Measurements from ENCODE around the gene KCNJ4.

KCNJ4 gene

DNA sequence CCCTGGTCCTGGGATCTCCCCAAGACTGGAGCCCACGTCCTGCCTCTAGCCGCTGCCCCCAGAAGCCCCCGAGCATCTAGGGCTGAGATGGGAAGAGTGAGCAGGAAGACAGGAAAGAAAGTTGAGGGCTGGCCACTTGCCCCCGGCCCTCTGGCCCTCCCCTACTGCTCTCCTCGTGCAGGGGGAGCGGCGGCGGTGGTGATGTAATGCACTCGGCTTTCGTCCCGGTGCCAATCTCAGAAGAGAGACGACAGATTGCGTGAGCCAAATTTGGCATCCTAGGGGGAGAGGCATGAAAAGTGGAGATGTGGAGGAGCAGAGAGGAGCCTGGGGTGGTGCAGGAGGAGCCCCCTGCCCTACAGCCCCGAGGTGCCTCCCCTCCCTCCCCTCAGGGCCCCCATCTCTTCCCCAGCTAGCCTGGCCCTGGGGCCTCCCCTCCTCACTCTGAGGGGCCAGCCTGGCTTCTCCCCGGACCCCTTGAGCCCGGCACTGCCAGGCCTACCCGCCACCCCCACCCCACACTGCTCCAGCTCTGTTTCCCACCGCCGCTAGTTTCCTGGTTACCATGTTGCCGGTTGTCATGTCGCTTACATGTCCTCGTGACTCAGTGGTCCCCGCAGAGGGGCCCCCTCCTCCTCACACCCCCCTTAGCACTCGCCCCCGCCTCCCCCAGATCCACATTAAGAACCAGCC is 2.5 kb downstream of the KCNJ4 start:
- no peak for DNase-seq (ENCODE audit: low read depth in 2 of 2)

- DNase-seq (ENCODE audit: low read depth in 2 of 2), result no peak
These were observed 3.1 kb downstream of the KCNJ4 start for GRCh38 chr22:38451864-38452263.

GRCh38 chr22:38451404-38451803 is 3.6 kb downstream of the KCNJ4 start:
- no peak for DNase-seq (ENCODE audit: low read depth in 2 of 2)

DNA sequence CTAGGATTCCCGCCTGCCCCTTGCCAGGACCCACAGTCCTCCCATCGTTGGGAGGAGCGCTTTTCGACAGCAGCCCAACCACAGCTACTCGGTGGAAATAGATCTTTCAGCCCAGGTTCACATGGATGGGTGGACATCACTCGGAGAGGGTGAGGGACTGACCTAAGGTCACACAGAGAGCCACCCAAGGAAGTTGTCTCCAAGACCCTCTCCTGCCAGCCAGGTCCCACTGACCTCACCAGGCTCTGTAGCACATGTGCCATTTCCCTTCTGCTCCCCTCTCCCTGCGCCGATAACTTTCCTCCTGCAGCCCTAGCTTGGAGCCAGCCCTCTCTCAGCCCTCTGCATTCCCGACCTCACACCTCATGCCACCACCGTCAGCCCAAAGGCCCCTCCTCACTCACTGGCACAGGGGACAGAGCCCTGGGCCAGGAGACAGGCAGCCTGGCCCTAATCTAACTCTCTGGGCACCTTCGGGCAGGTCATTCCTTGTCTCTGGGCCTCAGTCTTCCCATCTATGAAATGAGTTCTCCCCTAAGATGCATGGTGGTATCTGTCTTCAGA is 4.7 kb downstream of the KCNJ4 start:
- no peak for DNase-seq (ENCODE audit: low read depth in 2 of 2)

DNA sequence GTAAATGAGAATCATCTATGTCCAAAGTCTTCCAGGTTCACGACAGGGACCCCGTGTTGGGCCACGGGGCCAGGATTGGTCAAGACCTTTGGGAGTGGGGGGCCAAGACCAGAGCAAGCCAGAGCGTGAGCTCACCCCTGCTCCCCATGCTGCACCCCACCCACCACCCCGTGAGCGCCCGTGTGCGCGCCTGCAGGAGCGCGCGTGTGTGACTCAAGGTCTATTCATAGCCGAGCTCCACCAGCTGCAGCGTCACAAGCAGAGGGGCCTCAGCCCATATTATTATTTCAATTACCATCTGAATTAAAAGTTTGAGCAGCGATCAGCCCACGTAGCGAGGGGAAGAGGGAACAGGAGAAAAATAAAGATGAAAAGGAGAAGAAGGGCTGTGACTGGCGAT is 5.2 kb downstream of the KCNJ4 start:
- no peak for DNase-seq (ENCODE audit: low read depth in 2 of 2)

- no peak for DNase-seq (ENCODE audit: low read depth in 2 of 2)
These were observed 5.9 kb downstream of the KCNJ4 start for GRCh38 chr22:38448945-38449745.

DNA sequence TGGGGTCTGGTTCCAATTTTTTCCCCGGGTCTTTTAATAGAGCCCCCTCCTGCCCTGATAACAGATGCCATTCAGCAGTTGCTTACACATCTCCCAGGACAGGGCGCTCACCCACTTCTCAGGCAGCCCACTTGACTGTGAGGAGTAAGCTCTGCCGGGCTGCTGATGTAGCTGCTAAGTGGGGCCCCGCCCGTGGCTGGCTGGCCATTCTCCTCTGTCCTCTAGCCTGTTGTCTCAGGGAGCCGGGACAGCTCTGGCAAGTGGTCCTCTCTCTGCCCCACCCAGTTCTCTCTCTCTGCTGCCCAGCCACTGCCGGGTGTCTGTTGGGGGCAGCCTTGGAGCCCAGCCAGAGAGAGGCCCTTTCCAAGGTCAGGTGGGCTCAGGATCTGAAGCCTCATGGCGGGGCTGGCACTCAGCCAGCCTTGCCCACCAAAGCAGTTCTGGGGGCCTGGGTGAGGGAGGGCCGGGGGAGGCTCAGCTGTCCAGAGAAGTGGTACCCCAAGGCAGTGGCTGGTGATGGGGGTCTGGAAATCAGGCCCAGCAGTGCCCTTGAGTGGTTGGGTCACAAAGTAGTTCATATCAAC is 8.9 kb downstream of the KCNJ4 start:
- DNase-seq (ENCODE audit: low read depth in 2 of 2), result no peak

DNA sequence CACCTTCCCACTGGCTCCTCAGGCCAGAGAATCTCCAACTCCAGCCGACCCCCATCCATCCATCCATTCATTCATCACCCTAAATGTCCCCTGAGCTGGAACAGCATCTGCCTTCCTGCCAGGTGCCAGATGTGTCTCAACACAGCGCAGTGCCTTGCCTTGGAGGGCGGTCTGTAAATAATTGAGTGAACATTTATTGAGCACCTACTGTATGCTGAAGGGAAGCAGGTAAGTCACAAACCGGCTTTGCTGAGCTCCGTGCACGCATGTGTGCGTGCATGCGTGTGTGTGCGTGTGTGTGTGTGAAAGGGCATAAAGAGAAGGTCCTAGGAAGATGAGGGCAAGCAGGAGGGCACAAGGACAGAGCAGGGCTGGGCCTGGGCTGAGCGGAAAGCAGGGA is 10.2 kb downstream of the KCNJ4 start:
- no peak for DNase-seq (ENCODE audit: low read depth in 2 of 2)

DNA sequence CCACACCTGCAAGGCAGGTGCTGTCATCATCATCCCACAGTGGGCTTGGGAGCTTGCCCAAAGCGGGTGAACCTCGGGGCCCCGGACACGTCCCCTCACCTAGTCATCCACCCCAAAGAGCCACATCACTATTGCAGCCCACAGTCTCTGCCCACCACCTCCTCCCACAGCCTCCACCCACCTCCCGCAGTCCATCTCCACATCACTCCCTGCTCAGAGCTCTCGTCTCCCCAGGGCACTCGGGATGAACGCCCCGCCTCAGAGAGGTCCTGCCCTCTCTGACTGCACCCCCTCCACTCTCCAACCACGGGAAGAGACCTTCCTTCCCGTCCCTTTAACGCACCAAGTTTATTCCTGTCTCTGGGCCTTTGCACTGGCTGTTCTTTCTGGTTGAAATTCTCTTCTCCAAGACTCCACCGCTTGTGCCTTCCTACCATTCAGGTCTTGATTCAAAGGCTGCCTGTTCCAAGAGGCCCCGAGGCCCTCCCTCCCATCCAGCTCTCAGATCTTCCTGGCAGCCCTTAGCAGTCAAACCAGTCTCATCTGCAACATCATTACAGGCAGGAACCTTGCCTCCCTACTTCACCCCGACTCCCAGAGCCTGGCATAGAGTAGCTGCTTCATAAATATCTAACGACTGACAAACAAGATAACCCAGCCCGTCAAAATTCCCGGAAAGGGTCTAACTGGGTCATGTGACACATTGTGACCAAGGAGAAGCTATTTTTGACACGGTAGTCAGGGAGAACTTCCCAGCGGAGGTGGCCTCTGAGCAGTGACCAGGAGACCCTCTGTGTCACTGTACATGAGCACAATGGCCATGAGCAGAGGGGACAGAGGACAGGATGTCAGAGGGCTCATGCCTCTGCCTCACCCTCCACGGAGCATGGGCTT is 11.1 kb downstream of the KCNJ4 start:
- no peak for DNase-seq (ENCODE audit: low read depth in 2 of 2)

GRCh38 chr22:38442967-38443627 is 11.9 kb downstream of the KCNJ4 start:
- DNase-seq (ENCODE audit: low read depth in 2 of 2), result no peak

- no peak for DNase-seq (ENCODE audit: low read depth in 2 of 2)
These were observed 13.2 kb downstream of the KCNJ4 start for GRCh38 chr22:38441620-38442287.

- no peak for DNase-seq (ENCODE audit: low read depth in 2 of 2)
These were observed 14.2 kb downstream of the KCNJ4 start for GRCh38 chr22:38440747-38441350.

DNA sequence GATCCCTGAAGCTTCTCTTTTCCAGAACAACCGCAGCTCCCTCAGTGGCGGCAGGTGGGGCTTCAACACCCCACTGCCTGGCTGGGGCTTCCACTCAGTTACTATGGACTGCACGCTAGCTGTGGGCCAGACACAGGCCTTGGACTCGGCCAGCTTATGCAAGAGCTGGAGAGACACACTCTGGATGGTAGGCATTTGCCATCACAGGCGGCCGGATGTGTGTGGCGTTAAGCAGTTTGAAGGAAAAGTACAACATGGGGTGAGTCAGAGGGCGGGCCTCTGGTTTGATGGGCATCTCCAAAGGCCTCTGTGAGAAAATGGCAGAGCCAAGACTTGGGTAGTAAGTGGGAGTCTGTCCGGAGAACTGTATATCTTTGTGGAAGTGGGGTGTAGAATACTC is 17.6 kb downstream of the KCNJ4 start:
- DNase-seq (ENCODE audit: low read depth in 2 of 2), result no peak

DNA sequence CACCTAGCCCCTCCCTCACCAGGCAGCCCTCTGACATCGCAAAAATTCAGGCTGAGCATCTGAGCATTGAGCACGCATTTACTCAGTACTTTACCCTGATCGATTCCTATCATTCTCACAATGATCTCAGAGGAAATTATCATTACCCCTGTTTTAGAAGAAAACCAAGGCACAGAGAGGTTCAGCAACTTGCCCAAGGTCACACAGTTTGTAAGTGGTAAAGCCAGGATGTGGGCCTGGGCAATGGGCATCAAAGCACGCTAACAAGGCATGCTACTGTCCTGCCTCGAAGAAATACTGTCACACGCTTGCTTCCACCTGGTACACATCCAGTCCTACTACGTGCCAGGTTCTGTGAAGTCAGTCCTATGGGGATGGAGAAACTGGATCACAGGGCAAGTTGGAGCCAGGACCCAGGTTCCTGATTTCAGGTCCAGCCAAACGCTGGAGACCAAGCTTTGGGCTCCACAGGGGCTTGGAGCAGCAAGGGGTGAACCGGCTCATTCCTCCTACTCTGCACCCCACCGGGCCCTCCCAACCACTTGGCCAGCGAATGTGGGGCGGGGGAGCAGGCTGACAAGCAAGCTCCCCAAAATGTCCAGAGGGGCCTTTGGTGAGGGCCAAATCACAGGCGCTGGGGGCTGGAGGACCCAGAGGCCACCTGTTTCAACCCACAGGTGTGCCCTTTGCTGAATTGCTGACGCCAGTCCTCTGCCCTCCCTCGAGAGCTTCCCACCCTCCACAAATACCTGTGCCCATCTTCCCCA is 18.2 kb downstream of the KCNJ4 start:
- DNase-seq (ENCODE audit: low read depth in 2 of 2), result no peak

GRCh38 chr22:38435965-38436364 is 19.0 kb downstream of the KCNJ4 start:
- DNase-seq (ENCODE audit: low read depth in 2 of 2), result no peak

- no peak for DNase-seq (ENCODE audit: low read depth in 2 of 2)
These were observed 20.0 kb downstream of the KCNJ4 start for GRCh38 chr22:38435010-38435409.

DNA sequence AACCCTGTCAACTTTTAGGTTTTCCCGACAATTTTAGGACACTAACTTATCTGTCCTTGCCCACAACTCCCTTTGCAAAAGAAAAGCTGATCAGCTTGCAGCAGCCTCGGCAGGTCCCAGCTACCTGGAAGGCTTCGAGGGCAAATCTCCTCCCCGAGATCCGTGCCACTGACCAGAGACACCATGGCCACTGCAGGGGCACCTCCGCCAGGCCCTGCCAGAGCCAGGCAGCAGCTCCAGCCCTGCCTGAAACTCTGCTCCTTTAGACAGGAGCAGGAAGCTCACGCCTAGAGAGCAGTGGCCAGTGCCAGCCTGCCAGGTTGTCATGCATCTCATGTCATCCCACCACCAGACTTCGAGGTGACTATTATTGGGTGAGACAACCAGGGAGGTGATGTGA is 21.1 kb downstream of the KCNJ4 start:
- DNase-seq (ENCODE audit: low read depth in 2 of 2), result no peak

DNA sequence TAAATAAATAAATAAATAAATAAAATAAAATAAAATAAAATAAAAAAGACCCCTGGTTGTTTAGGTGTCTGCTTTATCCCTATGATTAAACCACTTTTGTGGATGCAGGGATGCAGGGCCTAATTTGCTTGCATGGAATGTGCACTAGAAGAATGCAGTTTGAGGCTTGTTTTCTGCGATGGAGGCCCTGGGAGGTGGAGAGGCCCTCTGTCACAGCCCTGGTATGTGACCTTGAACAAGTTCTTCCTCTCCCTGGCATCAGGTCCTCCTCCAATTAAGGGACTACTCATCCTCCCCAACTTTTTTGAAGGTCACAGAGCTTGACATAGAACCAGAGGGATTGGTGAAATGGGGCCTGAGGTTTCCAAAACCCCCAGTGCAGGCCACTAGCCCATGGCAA is 22.7 kb downstream of the KCNJ4 start:
- DNase-seq (ENCODE audit: low read depth in 2 of 2), result no peak

GRCh38 chr22:38431266-38432010 is 23.6 kb downstream of the KCNJ4 start:
- no peak for DNase-seq (ENCODE audit: low read depth in 2 of 2)
